ENCODE measurements around the gene OXNAD1.

The OXNAD1 gene

DNA sequence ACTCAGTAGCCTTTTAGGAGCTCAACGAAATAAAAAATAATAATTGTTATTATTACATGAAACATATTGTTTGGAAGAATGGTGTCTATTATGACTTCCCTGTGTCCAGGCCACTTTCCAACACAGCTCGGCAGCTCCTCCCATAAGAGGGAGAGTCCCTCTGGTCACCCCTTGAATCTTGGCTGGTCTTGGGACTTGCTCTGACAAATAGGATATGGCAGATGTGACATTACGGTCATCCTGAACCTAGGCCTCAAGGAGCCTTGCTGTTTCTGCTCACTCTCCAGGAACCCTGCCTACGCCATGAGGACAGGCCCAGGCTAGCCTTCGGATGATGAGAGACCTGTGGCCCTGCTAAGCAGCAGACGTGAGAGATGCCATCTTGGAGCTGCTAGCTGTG is 71.8 kb downstream of the OXNAD1 start:
- intact Hi-C loops (cut with DNase I): no loop called here
- DNase-seq: no peak

DNA sequence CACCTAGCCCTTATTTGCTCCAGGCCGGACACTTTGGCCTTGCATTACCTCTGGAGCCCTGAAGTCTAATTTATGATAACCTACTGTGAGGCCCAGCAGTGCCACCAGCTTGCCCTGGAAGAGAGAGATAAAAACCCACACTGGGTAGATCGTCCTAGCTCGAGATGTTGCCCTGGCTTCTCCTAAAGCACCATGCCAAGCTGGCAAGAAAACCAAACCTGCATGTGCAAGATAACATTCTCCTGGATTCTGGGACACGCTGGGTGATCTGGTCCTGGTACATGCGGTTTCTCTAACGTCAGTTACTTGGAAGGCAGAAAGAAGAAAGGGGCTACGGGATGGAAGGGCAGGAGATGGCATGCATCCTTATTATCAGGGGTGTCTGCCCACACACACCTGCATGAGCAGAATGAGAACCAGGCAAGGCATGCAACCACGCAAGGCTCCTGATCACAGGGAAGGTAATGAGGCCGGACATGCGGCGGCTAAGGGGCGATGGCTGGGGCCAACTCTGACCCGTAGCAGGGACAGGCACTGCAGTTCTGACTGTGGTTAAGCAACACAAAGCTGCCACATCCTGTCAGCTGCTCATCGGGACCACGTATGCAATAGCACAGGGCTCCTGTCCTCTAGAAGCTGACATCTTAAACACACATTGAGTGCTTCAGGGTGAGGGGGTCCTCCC is 73.0 kb downstream of the OXNAD1 start:
- intact Hi-C loops (cut with DNase I): no loop called here
- no peak for DNase-seq

DNA sequence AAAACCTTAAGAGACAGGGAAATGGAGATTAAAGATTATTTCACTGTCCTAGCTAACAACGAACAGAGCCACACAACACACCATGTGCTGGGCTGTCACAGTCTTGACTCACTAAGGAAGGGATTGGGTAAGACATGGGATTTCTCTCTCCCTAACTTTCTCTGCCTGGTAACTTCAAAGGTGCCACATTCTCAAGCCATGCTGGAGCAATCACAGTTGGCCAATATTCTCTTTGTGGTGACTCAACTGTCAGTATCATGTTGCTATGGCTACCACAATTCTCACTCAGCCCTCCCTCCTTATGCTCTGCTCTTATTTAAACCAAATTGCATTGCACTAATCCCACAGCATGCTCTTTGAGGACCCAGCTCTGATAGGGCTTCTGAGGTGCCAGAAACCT is 74.0 kb downstream of the OXNAD1 start:
- intact Hi-C loops (cut with DNase I): no loop called here

DNA sequence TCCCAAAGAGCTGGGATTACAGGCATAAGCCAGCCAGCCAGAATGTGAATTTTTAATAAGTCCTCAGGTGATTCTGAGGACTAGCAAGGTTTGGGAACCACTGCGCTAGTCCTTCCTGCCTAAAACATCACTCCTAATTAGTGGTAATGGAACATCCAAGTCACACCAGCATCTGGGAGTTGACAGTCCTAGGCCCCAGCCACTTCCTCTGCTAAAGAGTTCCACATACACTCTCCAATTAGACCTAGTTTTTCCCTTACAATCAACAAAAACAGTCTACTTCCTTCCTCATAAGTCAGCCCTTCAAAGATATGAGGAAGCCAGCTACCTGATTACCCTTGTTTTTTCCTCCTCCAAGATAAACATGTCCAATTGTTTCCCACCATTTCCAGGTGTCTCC is 78.1 kb downstream of the OXNAD1 start:
- intact Hi-C loops (cut with DNase I): no loop called here
- DNase-seq: no peak

More for the DNA sequence above, 74.0 kb downstream of the OXNAD1 start:
- peak in 2 of 42 donors; percentile 10 to 42 for DNase-seq

DNA sequence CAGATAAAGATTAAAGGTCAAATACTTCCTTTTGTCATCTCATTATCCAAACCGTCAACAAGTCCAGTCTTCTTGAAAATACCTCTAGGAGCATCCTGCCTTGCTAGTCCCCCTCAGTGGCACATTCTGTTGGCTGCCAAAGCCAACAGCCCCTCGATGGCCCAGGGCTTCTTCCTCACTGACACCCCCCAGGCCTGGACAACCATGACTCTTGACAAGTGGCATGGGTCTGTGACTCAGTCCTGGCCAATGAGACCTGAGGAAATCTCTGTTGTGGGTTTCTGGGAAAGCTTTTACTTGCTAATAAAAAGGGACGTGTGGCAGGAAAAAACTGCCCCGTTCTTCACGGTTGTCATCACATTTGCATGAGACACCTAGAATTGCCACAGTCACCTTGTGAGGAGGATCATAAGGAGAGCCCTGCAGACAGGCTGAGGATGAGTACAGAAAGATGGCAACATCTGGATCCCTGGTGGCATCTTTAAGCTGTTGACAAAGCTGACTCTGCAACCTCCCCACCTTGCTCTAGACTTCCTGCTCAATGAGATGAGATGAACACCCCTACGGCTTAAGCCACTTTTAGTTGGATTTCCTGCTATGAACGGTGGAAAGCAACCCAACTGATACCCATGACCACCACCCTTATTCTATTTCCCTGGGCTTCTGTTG is 81.5 kb downstream of the OXNAD1 start:
- DNase-seq: no peak
- intact Hi-C loops (cut with DNase I): no loop called here

DNA sequence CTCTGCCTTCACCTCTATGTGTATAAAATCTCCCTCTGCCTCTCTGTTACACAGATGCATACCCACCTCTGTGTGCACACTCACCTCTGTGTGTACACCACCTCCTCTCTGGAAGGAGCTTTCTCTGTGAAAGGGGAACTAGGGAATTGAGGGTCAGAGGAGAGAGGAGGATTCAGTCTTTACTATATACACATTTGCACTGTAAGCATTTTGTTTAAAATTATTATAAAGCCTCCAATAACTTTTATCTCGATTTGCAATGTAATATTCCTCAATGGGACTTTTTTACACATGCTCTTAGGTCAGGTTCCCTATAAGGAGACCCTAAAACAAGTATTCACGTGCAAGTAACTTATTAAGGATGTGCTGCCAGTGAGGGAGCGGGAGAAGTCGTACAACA is 82.5 kb downstream of the OXNAD1 start:
- intact Hi-C loops (cut with DNase I): no loop called here
- DNase-seq: no peak

DNA sequence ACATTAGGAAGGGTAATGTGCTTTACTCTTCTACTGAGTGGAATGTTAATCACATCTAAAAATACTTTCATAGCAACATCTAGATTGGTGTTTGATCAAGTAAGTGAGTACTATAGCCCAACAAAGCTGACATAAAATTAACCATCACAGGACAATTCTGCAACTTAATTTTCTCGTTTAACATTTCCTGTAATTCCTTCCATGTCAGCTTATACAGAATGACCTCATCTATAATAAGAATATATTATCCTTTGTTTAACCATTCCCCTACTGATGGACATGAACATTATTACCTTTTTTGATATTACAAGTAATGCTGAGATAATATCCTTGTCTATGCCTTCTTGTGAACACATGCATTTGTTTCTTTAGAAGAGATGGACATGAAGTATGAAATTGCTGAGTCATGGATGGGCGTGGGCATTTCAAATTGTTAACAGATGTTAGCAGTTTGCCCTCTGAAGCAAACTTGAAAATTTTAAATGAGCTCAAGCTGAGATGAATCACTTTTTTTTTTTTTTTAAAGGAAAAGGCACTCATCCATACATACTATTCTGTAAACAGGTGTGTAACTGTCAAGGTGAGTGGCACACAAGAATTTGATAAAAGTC is 85.1 kb downstream of the OXNAD1 start:
- no peak for DNase-seq
- intact Hi-C loops (cut with DNase I): no loop called here

DNA sequence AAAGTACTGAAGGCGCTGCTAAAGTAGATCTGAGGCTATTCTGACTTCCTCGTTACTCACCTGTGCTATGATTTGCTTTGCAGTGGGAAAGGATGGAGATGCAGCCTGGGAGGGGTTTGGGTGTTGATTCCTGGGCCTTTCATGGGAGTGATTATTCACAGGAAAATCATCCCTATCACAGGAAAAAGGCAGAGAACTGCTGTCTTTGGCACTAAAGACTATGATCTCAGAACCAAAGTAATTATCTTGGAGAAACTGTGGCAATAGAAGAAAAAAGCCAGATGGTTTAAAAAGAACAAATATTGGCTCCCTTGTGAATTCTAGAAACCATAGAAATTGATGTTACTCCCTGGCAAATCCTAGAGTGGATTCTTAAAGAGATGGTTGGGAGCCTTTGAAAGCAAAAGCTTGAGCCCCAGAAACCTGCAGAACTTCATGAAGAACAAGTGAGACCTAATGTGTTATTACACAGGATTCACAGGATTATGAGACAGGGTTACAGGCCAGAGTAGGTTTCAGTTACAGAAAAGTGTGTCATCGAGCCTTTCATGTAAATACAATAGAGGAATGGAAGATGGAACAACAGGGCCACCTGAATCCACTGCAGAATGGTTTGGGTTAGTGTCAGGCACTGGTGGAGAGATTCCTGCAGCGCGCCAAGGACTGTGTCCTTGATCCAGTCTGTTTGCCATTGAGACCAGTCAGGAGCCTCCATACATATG is 85.7 kb downstream of the OXNAD1 start:
- intact Hi-C loops (cut with DNase I): no loop called here

DNA sequence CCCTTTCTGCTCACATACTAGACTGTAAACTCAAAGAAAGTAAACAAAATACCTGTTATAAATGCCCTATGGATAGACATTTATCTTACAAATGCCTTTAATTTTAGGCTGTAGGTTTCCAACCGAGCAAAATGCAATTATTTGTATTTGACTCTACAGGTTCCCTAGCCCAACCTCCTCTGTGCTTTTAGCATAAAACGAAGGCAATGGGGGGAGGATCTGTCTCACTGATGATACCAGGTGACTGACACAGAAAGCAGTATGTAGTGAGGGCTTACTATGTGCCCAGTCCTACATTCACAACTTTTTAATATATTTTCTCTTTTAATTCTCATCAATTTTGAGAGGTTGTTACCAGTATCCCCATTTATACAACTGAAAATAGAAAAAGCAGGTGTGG is 87.4 kb downstream of the OXNAD1 start:
- DNase-seq: no peak
- intact Hi-C loops (cut with DNase I): no loop called here

More for the DNA sequence above, 85.7 kb downstream of the OXNAD1 start:
- DNase-seq: no peak

DNA sequence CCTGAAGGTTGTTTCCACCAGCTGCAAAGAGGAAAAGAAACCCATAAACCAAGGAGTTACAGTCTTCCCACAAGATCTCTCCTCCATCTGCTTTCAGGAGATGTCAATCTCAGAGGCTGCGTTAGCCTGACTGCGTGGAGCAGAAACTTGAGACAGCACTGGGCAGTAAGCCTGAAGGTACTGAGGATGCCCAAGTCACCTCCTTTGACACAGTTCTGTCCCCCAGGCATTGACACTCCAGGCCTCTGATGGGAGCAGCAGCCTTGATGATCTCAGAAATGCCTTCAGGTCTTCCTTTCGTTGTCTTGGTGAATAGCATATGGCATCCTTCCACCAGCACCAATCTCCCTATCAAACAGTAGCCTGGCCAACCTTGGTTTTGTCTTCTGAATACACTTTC is 89.3 kb downstream of the OXNAD1 start:
- intact Hi-C loops (cut with DNase I): no loop called here
- no peak for DNase-seq

All from head of caudate nucleus (tissue), 42 donors.